GM10266 (cell line): Measurements from ENCODE around the gene EGFR.

Source experiments
- DNase-seq: peaks from one replicate; pipeline ENCODE4 v3.0.0; 2012; ENCODE audit errors: extremely low spot score
- CTCF ChIP-seq: IDR thresholded peaks from 2 replicates; pipeline ENCODE4 v1.5.1; 2012; ENCODE audit warnings: mild to moderate bottlenecking, low read depth; ENCODE audit not compliant: control insufficient read depth, insufficient read depth; ENCODE audit errors: missing control alignments

The EGFR gene

DNA sequence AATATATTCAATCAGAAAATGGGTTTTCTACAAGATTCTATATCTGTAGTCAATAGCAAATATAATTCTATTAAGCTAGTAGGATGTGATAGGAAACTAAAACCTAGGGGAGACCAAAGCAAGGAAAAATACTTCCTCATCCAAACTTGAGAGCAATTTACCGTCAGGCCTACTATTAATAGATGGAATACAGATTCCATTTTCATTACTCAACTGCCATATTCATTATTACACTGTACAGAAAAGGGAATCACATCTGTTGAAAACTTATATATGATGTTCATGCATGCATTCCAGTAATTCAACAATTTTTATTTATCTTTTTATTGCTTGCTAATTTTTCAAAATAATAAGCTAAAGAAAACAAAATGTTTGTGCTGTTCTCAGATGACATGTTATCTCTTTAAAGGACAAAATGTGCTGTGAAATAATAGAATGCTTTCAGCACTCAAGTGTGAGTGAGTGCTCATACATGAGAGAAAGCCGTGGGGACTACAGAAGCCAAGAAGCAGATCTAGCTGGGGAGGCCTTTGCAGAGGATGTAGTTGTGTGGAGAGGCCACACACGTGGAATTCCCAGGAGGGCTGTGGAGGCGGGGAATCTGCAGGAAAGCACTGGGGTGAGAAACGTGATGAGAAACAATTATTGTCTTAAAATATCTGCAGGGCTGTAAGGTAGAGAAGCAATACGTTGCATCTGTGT lies 110.0 kb downstream of the EGFR start:
- DNase-seq = no peak
- TF ChIP-seq CTCF = no peak

DNA sequence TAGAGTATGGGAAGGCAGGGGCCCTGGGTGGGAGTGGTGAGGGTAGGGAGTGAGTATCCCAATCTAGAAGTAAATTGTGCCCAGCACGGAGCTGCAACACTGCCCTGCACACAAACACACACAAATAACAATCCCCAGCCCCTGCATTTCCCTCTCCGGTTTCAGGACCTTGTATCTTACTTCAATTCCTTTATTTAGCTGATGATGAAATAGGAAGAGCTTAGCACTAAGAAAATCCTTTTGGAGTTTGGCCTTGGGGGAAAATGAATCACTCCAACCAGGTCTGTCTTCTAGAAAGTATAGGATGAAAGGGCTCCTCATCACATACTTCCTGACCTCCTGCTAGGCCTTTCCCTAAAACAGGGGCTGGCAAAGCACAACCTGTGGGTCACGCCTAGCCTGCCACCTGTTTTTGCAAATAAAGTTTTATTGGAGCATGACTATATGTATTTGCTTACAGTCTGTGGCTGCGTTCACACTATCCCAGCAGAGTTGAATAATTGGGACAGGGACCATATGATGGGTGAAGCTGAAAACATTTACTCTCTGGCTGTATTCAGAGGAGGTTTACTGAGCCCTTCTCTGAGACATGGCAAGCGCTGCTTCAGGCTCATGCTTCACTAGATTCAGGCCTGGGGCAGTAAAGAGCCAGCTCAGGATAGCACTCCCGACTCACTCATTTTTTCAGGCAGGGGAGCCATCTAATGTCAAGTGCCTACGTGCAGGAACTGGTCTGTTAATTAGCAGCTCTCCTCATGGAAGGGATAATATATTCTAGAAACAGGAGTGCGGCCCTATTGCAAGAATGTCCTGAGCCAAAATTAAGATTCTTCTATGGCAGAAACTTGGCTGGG lies 111.0 kb downstream of the EGFR start:
- no peak for TF ChIP-seq CTCF
- no peak for DNase-seq

GRCh38 chr7:55130395-55131141 lies 111.8 kb downstream of the EGFR start:
- no peak for TF ChIP-seq CTCF
- DNase-seq = no peak

DNA sequence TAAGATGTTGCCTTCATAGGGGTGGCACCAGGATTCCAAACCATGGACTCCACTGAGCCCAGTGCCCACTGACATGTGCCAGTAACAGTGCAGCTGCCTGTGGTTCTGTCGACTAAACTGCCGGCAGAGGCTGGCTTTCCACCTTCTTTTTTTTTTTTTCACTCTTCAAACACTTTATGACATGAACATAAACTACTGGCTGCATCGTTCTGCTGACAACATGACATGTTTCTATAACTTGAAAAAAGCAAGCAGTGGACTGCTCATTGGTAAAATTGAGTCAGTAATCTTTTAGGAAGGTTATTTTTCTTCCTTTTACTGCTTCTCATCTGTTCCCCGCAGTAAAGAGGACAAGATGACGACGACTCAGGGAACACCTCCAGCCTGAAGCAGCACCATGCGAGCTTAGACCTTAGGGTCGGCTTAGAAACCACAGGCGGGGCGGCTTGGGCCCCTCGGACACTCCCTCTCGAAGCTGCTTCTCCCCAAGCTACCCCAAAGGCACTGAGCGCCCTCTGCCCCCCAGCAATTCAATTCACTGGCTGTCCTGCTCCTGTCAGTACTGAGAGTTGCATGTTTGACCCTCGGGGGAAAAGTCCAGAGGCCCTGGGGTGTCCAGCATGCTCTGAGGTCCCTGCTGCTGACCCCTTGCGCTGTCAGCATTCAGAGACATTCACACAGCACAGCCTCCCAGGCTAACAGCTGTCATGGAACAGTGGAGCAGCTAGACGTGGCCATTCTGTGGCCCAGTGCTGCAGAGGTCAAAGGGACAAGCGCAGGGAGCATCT lies 112.5 kb downstream of the EGFR start:
- TF ChIP-seq CTCF = no peak
- no peak for DNase-seq

- no peak for TF ChIP-seq CTCF
- DNase-seq = no peak
Observed at GRCh38 chr7:55132550-55132889, 113.7 kb downstream of the EGFR start.

DNA sequence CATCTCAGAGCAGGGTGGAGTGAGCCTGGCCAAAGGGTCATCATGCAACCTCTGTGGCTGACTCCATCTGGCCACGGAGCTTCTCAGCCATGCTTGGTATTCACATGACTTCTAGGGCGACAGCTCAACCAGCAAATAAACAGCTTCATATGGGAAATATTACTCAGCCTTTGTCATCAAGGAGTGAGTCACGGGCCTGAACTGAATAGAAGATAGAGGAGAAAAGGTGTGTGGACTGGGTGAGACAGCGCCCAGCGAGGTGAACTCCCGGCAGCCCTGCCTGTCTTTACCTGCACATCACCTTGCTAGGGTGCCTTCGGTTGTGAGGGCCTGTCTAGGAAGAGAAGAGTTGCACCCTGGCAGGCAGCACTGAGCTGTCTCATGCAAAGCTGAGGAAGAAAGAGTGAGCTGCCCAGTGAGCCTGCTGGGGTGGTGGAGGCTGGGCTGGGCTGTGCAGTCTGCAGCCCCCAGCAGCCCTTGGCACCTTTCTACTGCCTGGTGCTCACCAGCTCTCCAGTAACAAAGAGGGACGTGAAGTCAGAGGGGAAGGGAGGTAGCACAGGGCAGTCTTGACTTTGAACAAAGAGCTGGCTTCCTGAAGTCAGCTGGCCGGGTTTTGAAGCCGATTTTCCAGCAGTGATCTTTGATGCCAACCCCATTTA lies 114.2 kb downstream of the EGFR start:
- TF ChIP-seq CTCF = no peak
- DNase-seq = no peak
